ENCODE measurements around the gene ELP2. TPM values are rescaled to one million over a fixed set of nuclear protein-coding genes. Genes with fewer than 3 reads are reported as not detected.

Gene ELP2
- total RNA-seq, 2 experiments from 2014 or later: 40.3 to 50.5 TPM

GRCh38 chr18:36132756-36133155 lies 3.1 kb downstream of the ELP2 start:
- no peaks in the 10 kb centered on the region for H3K9me2 ChIP-seq (ENCODE audit: insufficient read depth, low read length)
- BruUV-seq (replicated peaks): no TSS peak
- no peaks in the 10 kb centered on the region for H3K9me3 ChIP-seq (ENCODE audit: low read length)
- peak overlapping the region; percentile 20; the same call in 1 of the 2 replicates for H3K4me2 ChIP-seq (ENCODE audit: low read length)
- H3K79me2 ChIP-seq (ENCODE audit: insufficient read depth, low read depth, low read length): peaks cover 55% of the 10 kb centered on the region
- ChIA-PET CTCF (ENCODE audit: unreplicated experiment) (no interaction called here), POLR2A (no interaction called here)
- H3K27ac ChIP-seq (ENCODE audit: low read depth, low read length, poor library complexity, severe bottlenecking): no peak overlapping the region
- peaks cover 20% of the 10 kb centered on the region for H3K4me1 ChIP-seq (ENCODE audit: insufficient read depth, low read length, poor library complexity, severe bottlenecking)
- H2AFZ ChIP-seq (ENCODE audit: low read length): no peak overlapping the region
- TF ChIP-seq CTCF (conservative IDR thresholded peaks at IDR 0.05; ENCODE audit: low read length) (no peak), EZH2phosphoT487 (IDR thresholded peaks at IDR 0.05; ENCODE audit: borderline replicate concordance, low read depth, low read length) (no peak)
- intact Hi-C loops (cut with micrococcal nuclease; ENCODE audit: unreplicated experiment): no loop called here
- peaks cover 26% of the 10 kb centered on the region for H3K36me3 ChIP-seq (ENCODE audit: insufficient read depth, low read length)
- DNase-seq (ENCODE audit: low spot score): peak; percentile 5
- H4K20me1 ChIP-seq (ENCODE audit: insufficient read depth, low read length): no peaks in the 10 kb centered on the region
- H3K4me3 ChIP-seq (ENCODE audit: low read depth, low read length, poor library complexity, severe bottlenecking): no peak overlapping the region

GRCh38 chr18:36135264-36135663 lies 5.6 kb downstream of the ELP2 start:
- peaks cover 43% of the 10 kb centered on the region for H3K36me3 ChIP-seq (ENCODE audit: insufficient read depth, low read length)
- H3K9me2 ChIP-seq (ENCODE audit: insufficient read depth, low read length): no peaks in the 10 kb centered on the region
- no TSS peak for BruUV-seq (replicated peaks)
- intact Hi-C loops (cut with micrococcal nuclease; ENCODE audit: unreplicated experiment): no loop called here
- no peak overlapping the region for H3K4me3 ChIP-seq (ENCODE audit: low read depth, low read length, poor library complexity, severe bottlenecking)
- POLR2A ChIA-PET: no interaction called here
- no peak for TF ChIP-seq EZH2phosphoT487 (IDR thresholded peaks at IDR 0.05; ENCODE audit: borderline replicate concordance, low read depth, low read length)
- TF ChIP-seq CTCF (conservative IDR thresholded peaks at IDR 0.05; ENCODE audit: low read length): no peak
- no peak overlapping the region for H3K4me2 ChIP-seq (ENCODE audit: low read length)
- H4K20me1 ChIP-seq (ENCODE audit: insufficient read depth, low read length): no peaks in the 10 kb centered on the region
- no peak overlapping the region for H2AFZ ChIP-seq (ENCODE audit: low read length)
- no peak overlapping the region for H3K27ac ChIP-seq (ENCODE audit: low read depth, low read length, poor library complexity, severe bottlenecking)
- peaks cover 13% of the 10 kb centered on the region for H3K4me1 ChIP-seq (ENCODE audit: insufficient read depth, low read length, poor library complexity, severe bottlenecking)
- peaks cover 38% of the 10 kb centered on the region for H3K79me2 ChIP-seq (ENCODE audit: insufficient read depth, low read depth, low read length)
- no peak for DNase-seq (ENCODE audit: low spot score)
- CTCF ChIA-PET (ENCODE audit: unreplicated experiment): no interaction called here
- no peaks in the 10 kb centered on the region for H3K9me3 ChIP-seq (ENCODE audit: low read length)

- intact Hi-C loops (cut with micrococcal nuclease; ENCODE audit: unreplicated experiment): no loop called here
- H3K4me3 ChIP-seq (ENCODE audit: low read depth, low read length, poor library complexity, severe bottlenecking): no peak overlapping the region
- H3K79me2 ChIP-seq (ENCODE audit: insufficient read depth, low read depth, low read length): 0 out of 2 replicates have a peak, but pooled peaks cover 7% of the 10 kb centered on the region
- no peaks in the 10 kb centered on the region for H3K9me2 ChIP-seq (ENCODE audit: insufficient read depth, low read length)
- DNase-seq (ENCODE audit: low spot score): no peak
- H2AFZ ChIP-seq (ENCODE audit: low read length): no peak overlapping the region
- H3K4me2 ChIP-seq (ENCODE audit: low read length): no peak overlapping the region
- CTCF ChIA-PET (ENCODE audit: unreplicated experiment): no interaction called here
- TF ChIP-seq EZH2phosphoT487 (IDR thresholded peaks at IDR 0.05; ENCODE audit: borderline replicate concordance, low read depth, low read length): no peak
- TF ChIP-seq CTCF (conservative IDR thresholded peaks at IDR 0.05; ENCODE audit: low read length): no peak
- BruUV-seq (replicated peaks): no TSS peak
- H4K20me1 ChIP-seq (ENCODE audit: insufficient read depth, low read length): no peaks in the 10 kb centered on the region
- H3K4me1 ChIP-seq (ENCODE audit: insufficient read depth, low read length, poor library complexity, severe bottlenecking): no peaks in the 10 kb centered on the region
- no peak overlapping the region for H3K27ac ChIP-seq (ENCODE audit: low read depth, low read length, poor library complexity, severe bottlenecking)
- POLR2A ChIA-PET: no interaction called here
- H3K9me3 ChIP-seq (ENCODE audit: low read length): no peaks in the 10 kb centered on the region
- peaks cover 67% of the 10 kb centered on the region for H3K36me3 ChIP-seq (ENCODE audit: insufficient read depth, low read length)
These were observed 9.5 kb downstream of the ELP2 start for GRCh38 chr18:36139245-36139644.

Data from OCI-LY7 (cell line).